ENCODE data around the gene PALLD.
"Not testable (repeated sequence)": the region's sequence is repeated elsewhere in the genome, so short reads cannot be mapped to it uniquely, and the experiment has no call there.

Gene PALLD

DNA sequence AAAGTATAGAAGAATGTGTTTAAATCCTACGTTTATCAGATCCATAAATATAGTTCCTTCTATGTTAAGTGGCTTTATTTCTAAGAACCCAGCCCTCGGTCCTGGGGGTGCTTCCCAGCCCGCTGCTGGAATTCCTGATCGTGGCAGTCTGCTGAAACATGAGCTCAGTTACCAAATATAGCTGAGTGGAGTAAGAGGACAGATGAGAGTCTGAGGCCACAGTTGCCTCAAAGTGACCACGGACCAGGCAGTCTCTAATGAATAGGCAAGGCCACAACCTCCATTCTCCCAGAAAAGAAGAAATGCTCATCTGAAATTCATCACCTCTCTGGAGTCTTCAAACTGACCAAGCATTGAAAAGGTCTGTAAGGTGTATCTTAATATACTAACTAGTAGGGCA lies at the start of gene PALLD:
PALLD (plus strand) TSS at position 219 of the 400 bp plus-strand sequence.
- no peak for DNase-seq

DNA sequence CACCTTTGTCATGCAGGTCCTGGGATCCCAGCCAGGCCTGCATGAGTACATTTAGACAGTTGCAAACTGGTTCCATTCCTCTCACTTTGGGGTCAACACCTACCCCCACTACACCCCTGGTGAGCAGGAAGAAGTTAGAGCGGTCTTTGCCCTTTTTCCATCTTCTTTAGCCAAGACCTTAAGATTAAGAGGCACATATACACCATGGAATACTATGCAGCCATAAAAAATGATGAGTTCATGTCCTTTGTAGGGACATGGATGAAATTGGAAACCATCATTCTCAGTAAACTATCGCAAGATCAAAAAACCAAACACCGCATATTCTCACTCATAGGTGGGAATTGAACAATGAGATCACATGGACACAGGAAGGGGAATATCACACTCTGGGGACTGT lies 47.8 kb upstream of the PALLD start:
- DNase-seq, result not testable (repeated sequence)

DNA sequence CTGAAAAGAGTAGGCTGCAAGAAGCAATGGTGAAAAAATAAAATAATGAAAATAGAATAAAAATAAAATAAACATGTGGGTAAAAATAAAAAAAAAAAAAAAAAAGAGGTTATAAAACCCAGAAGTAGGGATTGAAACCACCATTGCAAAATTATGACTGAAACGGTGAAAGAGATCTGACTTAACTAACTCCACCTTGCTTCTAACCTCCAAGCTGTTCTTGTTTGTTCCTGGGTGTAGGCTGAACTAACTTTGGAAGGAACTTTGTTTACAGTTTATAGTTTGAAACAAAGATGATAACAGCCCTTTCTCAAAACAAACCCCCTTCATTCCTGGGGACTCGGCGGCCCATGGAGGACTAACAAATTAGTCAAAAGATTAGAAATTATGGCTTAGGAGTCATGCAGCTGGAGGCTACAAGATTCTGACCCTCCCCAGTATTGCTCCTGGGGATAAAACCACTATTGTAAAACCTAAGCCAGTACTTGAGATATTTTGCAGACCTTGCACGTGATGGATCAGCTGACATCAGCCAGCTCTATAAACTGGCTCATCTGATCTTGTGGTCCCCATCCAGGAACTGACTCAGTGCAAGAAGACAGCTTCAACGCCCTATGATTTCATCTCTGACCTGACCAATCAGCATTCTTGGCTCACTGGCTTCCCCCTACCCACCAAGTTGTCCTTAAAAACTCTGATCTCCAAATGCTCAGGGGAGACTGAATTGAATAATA lies 47.0 kb upstream of the PALLD start:
- DNase-seq, result no peak

- no peak for DNase-seq
Measured at GRCh38 chr4:168451331-168451730, 45.5 kb upstream of the PALLD start.

GRCh38 chr4:168451744-168452390 lies 45.0 kb upstream of the PALLD start:
- DNase-seq, result peak; percentile 6

GRCh38 chr4:168453146-168453545 lies 43.7 kb upstream of the PALLD start:
- peak; percentile 9 for DNase-seq

DNA sequence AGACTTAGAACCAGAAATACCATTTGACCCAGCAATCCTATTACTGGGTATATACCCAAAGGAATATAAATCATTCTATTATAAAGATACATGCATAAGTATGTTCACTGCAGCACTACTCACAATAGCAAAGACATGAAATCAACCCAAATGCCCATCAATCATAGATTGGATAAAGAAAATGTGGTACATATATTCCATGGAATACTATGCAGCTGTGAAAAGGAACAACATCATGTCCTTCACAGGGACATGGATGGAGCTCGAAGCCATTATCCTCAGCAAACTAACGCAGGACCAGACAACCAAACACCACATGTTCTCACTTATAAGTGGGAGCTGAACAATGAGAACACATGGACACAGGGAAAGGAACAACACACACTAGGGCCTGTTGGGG lies 38.6 kb upstream of the PALLD start:
- DNase-seq, result not testable (repeated sequence)

DNA sequence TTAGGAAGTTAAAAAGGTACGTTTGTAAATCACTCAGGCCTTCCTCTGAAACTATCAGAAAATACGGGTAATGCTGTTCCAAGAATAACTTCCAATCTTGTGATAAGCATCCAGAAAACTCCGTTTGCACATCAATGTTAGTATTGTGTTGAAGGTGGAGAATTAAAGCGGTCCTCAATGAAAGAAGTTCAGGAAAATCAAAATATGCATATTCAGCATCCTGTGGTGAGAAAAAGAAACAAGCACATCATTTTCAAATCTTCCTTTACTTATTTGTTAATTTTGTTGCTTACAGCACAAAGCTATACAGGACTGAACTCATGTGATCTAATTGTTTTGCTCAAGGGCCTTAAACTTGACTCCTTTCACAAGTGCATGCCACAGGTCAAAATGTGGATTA lies 35.0 kb upstream of the PALLD start:
- no peak for DNase-seq

DNA sequence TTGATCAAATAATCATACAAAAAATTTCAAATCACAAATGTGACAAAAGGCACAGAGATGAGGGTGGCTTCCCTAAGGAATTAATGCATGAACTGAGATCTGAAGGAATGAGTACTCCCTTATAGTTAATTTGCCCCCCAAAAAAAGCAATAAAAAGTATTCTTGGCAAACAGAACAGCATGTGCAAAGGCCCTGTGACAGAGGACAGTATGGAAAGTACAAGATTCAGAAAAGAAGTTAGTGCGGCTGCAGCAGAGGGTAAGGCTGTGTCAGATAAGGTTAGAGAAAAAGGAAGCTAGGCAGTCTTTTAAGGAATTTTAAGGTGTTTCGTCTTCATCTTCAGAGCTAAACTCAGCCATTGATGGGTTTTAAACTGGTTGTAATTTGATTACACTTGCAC lies 23.9 kb upstream of the PALLD start:
- no peak for DNase-seq

DNA sequence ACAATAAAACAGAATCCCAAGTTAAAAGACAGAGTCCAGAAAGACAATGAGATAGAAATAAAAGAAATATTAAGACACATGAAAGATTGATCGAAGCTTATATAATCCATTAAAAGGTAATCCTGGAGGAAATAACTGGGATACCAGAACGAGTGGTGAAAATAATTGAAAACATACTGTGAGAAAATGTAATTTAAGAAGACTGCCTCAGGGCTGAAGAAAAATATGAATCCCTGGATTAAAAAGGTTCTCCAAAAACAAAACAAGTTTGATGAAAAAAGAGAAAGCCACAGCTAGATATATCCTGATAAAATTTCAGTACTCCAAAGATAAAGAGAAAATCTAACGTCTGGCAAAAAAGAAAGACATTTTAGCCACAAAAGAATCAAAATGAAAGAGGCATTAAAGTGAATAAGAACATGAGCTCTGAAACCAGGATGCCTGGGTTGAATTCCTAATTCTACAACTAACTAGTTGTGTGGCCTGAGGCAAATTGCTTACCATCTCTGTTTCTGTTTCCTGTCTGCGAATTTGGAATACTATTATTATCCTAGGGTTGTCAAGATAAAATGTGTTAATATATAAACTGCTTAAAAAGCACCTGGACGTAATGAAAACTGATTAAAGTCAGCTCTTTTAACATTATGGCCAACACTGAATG lies 22.1 kb upstream of the PALLD start:
- DNase-seq, result no peak

GRCh38 chr4:168475745-168476144 lies 21.1 kb upstream of the PALLD start:
- DNase-seq, result peak; percentile 8

GRCh38 chr4:168478868-168479267 lies 18.0 kb upstream of the PALLD start:
- DNase-seq, result no peak

DNA sequence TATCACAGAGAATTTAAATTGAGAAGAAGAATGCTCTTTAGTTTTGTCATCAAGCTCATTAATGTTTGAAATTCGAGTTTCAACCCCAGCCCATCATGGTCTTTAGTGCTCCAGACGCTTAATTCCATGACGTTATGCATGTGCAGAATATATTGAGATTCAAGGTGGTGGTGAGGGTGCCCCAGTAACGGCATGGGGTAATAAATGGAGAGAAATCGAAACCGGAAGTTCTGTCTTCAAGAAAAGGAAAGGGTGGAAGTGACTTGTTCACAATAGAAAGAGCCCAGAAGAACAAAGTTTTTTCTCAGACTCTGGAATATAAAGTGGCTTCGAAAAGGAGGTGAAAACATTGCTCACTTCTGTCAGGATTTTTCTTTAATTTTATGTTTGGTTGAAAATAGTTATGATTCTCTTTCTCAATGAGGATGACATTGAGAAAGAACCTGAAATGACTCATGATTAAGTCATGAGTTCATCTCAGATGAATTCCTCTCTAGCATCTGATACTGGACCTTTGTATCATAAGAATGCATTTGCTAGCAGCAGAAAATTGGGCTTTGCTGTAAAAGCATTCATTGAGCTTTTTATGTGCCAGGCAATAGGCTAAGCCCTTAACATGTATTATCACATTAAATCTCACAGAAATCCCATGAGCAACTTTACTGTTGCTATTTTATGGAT lies 15.8 kb upstream of the PALLD start:
- no peak for DNase-seq

DNA sequence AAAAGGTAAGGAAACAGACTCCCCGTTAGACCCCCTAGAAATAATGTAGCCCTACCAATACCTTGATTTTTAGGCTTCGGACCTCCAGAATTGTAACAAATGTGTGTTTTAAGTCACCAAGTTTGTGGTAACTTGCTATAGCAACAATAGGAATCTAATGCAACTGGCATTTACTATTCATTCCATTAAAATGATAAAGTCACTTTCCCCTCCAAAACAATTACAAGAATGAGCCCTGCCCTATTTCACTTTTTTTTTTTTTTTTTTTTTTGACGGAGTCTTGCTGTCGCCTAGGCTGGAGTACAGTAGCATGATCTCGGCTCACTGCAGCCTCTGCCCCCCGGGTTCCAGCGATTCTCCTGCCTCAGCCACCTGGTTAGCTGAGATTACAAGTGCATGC lies 13.0 kb upstream of the PALLD start:
- DNase-seq, result no peak

DNA sequence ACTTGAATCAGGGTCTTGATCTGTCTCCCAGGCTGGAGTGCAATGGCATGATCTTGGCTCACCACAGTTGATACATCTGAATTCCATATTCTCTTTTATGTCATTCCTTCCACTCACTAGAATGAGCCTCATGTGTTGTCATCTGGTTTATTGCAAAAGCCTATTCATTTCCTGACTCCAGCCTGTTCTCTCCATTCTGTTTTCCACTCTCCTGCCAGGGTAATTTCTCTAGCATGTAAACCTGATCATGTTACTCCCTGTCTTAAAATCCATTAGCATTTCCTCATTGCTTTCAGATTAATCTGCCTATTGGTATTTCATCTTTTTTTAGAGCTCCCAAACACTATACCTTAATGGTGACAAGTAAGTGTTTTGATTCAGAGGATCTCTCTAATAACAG lies 12.2 kb upstream of the PALLD start:
- no peak for DNase-seq

GRCh38 chr4:168485156-168485910 lies 11.5 kb upstream of the PALLD start:
- DNase-seq, result no peak

GRCh38 chr4:168486912-168487281 lies 10.0 kb upstream of the PALLD start:
- no peak for DNase-seq

- no peak for DNase-seq
Measured at GRCh38 chr4:168487282-168488035, 9.4 kb upstream of the PALLD start.

GRCh38 chr4:168488869-168489274 lies 8.0 kb upstream of the PALLD start:
- DNase-seq, result no peak

DNA sequence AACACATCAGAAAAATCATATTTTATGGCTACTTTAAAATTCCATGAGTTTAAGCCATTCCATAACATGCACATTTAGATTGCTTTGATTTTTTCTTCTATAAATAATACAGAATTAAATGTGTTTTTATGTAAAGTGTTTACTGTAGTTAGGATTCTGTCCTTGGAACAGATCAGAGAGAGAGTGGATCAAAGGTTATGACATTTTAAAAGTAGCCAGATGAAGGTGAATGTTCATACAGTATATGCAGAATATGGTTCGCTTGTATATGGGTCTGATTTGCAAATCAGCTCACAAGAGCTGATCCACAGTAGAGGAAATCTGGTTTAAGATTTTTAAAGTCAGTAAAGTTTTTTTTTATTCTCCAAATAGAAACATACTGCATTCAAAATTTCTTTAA lies 7.2 kb upstream of the PALLD start:
- DNase-seq, result no peak

- no peak for DNase-seq
Measured at GRCh38 chr4:168490711-168491110, 6.1 kb upstream of the PALLD start.

GRCh38 chr4:168491563-168491962 lies 5.3 kb upstream of the PALLD start:
- DNase-seq, result no peak

All from NCI-H510A (cell line).